Endothelial cell of umbilical vein (primary cell): ENCODE measurements around the gene NEO1. TPM values are rescaled to one million over a fixed set of nuclear protein-coding genes. Genes with fewer than 3 reads are reported as not detected.

ENCODE experiments used
- BruUV-seq: library from RNA; stranded (reverse); fragments of 400-500 nt; replicated peaks from 2 replicates; lab custom pipeline; 2021; lab: Mats Ljungman, UMichigan
- CTCF ChIA-PET: fragments of 300-600, 350-600 bp; sonication (Branson Sonifier 250); formaldehyde crosslinking; loops from one replicate; lab custom pipeline; 2021; ENCODE audit warnings: antibody characterized with exemption, inconsistent platforms; lab: Charles Lee
- POLR2A ChIA-PET: fragments of 300-600, 350-600 bp; sonication (Branson Sonifier 250); formaldehyde crosslinking; loops from one replicate; lab custom pipeline; 2021; ENCODE audit warnings: antibody characterized with exemption, inconsistent platforms; lab: Charles Lee
- DNase-seq: peaks from one replicate; pipeline ENCODE4 v3.0.0-alpha.2; 2011; ENCODE audit warnings: low read depth, low spot score
- FAIRE-seq: peaks from 2 replicates; lab custom pipeline; 2011; peaks lifted over from hg19 to GRCh38; lab: Jason Lieb, UNC
- H2AFZ ChIP-seq: 2 replicates; pipeline ENCODE4 v1.6.0; 2012; ENCODE audit warnings: low read depth, low read length, control low read depth, inconsistent platforms
- H3K27ac ChIP-seq: 2 replicates; pipeline ENCODE4 v1.5.1; 2011; ENCODE audit warnings: low read depth, mild to moderate bottlenecking, control low read depth, low read length, moderate library complexity; ENCODE audit not compliant: insufficient read depth
- H3K27me3 ChIP-seq, 2 experiments: 2 replicates each; pipeline versions ENCODE4 v1.6.0 to v1.6.1; 2011; ENCODE audit warnings: low read length in 2 of 2, mixed read lengths in 1 of 2; ENCODE audit not compliant: control insufficient read depth in 2 of 2, insufficient read depth in 2 of 2
- H3K36me3 ChIP-seq, 2 experiments: 2 replicates in 1 of 2; 3 replicates in 1 of 2; pipeline ENCODE4 v1.5.1; 2011; ENCODE audit warnings: low read length in 2 of 2, mild to moderate bottlenecking in 1 of 2, moderate library complexity in 1 of 2; ENCODE audit not compliant: control insufficient read depth in 2 of 2, insufficient read depth in 2 of 2; ENCODE audit errors: extremely low read depth in 1 of 2
- H3K4me1 ChIP-seq: 3 replicates; pipeline ENCODE4 v1.5.1; 2011; ENCODE audit warnings: mild to moderate bottlenecking, low read length; ENCODE audit not compliant: control insufficient read depth, insufficient read depth; ENCODE audit errors: extremely low read depth
- H3K4me2 ChIP-seq: 2 replicates; pipeline ENCODE4 v1.6.1; 2011; ENCODE audit warnings: low read length, control low read depth, mixed read lengths; ENCODE audit not compliant: insufficient read depth
- H3K4me3 ChIP-seq, 3 experiments: fragments of 200-600 bp in 1 of 3; sonication (generic), shearing (Covaris generic) in 1 of 3; replicated peaks in 1 of 3; 2 replicates each; pipeline ENCODE4 v1.5.1; 2011 to 2016; ENCODE audit warnings: control low read depth in 3 of 3, low read length in 3 of 3, mild to moderate bottlenecking in 2 of 3, inconsistent platforms in 1 of 3, low read depth in 1 of 3, moderate library complexity in 1 of 3; ENCODE audit not compliant: insufficient read depth in 1 of 3
- H3K79me2 ChIP-seq: 2 replicates; pipeline ENCODE4 v1.6.0; 2012; ENCODE audit warnings: low read length, inconsistent platforms; ENCODE audit not compliant: control insufficient read depth, insufficient read depth
- H3K9ac ChIP-seq: replicated peaks from 2 replicates; pipeline ENCODE3; 2011; ENCODE audit warnings: low read length, control low read depth; ENCODE audit not compliant: insufficient read depth; ENCODE audit errors: extremely low read depth
- H3K9me1 ChIP-seq: replicated peaks from 3 replicates; pipeline ENCODE4 v1.6.0; 2011; ENCODE audit warnings: mild to moderate bottlenecking, low read length; ENCODE audit not compliant: control insufficient read depth, insufficient read depth; ENCODE audit errors: extremely low read depth
- H3K9me3 ChIP-seq: replicated peaks from 2 replicates; pipeline ENCODE4 v1.5.1; 2012; ENCODE audit warnings: low read length, inconsistent platforms; ENCODE audit not compliant: control insufficient read depth, insufficient read depth
- H4K20me1 ChIP-seq: replicated peaks from 2 replicates; pipeline ENCODE3; 2011; ENCODE audit warnings: mild to moderate bottlenecking, low read length; ENCODE audit not compliant: control insufficient read depth, insufficient read depth; ENCODE audit errors: extremely low read depth
- CTCF ChIP-seq, 2 donors: IDR thresholded peaks; 1 replicate in 1 of 2; 2 replicates in 1 of 2; pipeline ENCODE4 v1.5.1; 2011; ENCODE audit warnings: low read length in 2 of 2, mild to moderate bottlenecking in 2 of 2, moderate library complexity in 2 of 2, control low read depth in 1 of 2, inconsistent platforms in 1 of 2, low read depth in 1 of 2; ENCODE audit not compliant: insufficient read depth in 1 of 2; ENCODE audit errors: extremely low read depth in 1 of 2
- EZH2 ChIP-seq: IDR thresholded peaks from 2 replicates; pipeline ENCODE4 v1.6.1; 2012; ENCODE audit warnings: borderline replicate concordance, low read depth, mild to moderate bottlenecking, moderate library complexity, low read length, inconsistent platforms; ENCODE audit not compliant: severe bottlenecking
- FOS ChIP-seq: IDR thresholded peaks from 2 replicates; pipeline ENCODE4 v1.6.1; 2011; ENCODE audit warnings: mild to moderate bottlenecking, low read length, moderate library complexity, borderline replicate concordance; ENCODE audit not compliant: insufficient read depth
- GATA2 ChIP-seq: IDR thresholded peaks from 2 replicates; pipeline ENCODE4 v1.7.0; 2011; ENCODE audit warnings: low read depth, mild to moderate bottlenecking, moderate library complexity, mixed read lengths, low read length; ENCODE audit not compliant: insufficient read length, insufficient read depth
- JUN ChIP-seq: IDR thresholded peaks from 2 replicates; pipeline ENCODE4 v1.6.1; 2011; ENCODE audit warnings: borderline replicate concordance, low read depth; ENCODE audit not compliant: insufficient read length, insufficient read depth
- MAX ChIP-seq: IDR thresholded peaks from 2 replicates; pipeline ENCODE4 v1.6.1; 2011; ENCODE audit not compliant: insufficient read depth, insufficient read length
- POLR2AphosphoS5 ChIP-seq: IDR thresholded peaks from 2 replicates; pipeline ENCODE4 v1.6.1; 2012; ENCODE audit warnings: low read depth, mild to moderate bottlenecking, control low read depth, low read length, moderate library complexity; ENCODE audit not compliant: insufficient read depth
- dilution Hi-C: fragments of 300-500 bp; cut with MboI; formaldehyde crosslinking; loops from one replicate; pipeline ENCODE4 v1.15.0; 2019; ENCODE audit warnings: low sequenced_read_pairs; ENCODE audit not compliant: extremely low pct_ligation_motif_present
- intact Hi-C: fragments of 100-400 bp; cut with micrococcal nuclease; formaldehyde crosslinking; loops from one replicate; pipeline ENCODE4 v1.10.0; 2022
- polyA plus RNA-seq, 4 experiments: library from polyadenylated mRNA; depleted of rRNA in 3 of 4; stranded (reverse) in 3 of 4; unstranded in 1 of 4; fragments of >200 nt; gene quantifications; 2 replicates each; pipeline versions ENCODE4 v1.2.1 to v1.2.3, GENCODE V29; 2011 to 2012; ENCODE audit warnings: missing spikeins in 1 of 4
- total RNA-seq: library from RNA; stranded (reverse); gene quantifications from 2 replicates; pipeline ENCODE4 v1.2.3, GENCODE V29; 2021

The NEO1 gene
- total and polyA plus RNA-seq, 2 donors (not counting 3 experiments of a cell fraction or from before 2014, with no cell fraction given): 0.12 to 0.35 TPM

DNA sequence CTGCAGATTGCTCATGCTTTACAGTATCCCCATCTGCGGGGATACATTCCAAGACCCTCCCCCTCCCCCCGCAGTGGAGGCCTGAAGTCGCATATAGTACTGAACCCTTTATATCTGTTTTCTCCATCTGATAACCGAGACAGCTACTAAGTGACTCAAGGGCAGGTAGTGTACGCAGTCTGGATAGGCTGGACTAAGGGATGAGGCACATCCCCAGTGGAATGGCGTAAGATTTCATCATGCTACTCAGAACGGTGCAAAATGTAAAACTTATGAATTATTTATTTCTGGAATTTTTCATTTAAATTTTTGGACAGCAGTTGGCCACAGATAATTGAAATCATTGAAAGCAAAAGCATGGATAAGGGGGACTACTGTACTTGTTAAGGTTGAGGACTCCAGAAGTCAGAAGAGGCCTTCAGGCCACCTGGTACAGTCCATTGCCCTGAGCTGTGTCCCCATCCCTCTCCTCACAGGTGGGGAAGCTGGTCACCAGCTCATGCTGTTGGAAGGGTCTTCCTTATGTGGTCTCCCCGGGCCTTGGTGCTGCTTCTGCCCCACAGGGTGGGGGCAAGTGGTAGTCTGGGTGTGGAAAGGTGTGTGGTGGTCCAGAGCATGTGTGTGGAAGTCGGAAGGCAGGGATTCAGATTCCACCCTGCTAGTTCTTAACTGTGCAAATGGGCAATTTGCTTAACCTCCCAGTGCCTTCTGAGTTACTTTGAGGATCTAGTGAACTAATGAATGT lies 244.5 kb downstream of the NEO1 start:
- H3K36me3 ChIP-seq: no peaks in the 10 kb centered on the region
- FAIRE-seq (no peak), DNase-seq (no peak)
- no peak for TF ChIP-seq EZH2
- TF ChIP-seq MAX: no peak
- TF ChIP-seq JUN: no peak
- no peak overlapping the region for H3K4me2 ChIP-seq
- H3K27ac ChIP-seq: no peak overlapping the region
- H3K9me1 ChIP-seq: no peaks in the 10 kb centered on the region
- no peaks in the 10 kb centered on the region for H4K20me1 ChIP-seq
- no peak overlapping the region for H3K9ac ChIP-seq
- H3K4me1 ChIP-seq: no peaks in the 10 kb centered on the region
- peaks cover 0 to 1% of the 10 kb centered on the region in 2 experiments for H3K27me3 ChIP-seq
- no TSS peak for BruUV-seq
- no peaks in the 10 kb centered on the region for H3K9me3 ChIP-seq
- POLR2A ChIA-PET: no interaction called here
- intact Hi-C loops: no loop called here
- H2AFZ ChIP-seq: no peak overlapping the region
- dilution Hi-C loops: no loop called here
- CTCF ChIA-PET: interaction anchor here (1.4 to 1.7 kb wide), 2 partner anchors 23 to 408 kb away, joined by 4 to 5 read pairs; no protein-coding TSS in a partner anchor
- H3K79me2 ChIP-seq: no peaks in the 10 kb centered on the region
- no peak overlapping the region for H3K4me3 ChIP-seq

GRCh38 chr15:73298522-73299245 lies 246.4 kb downstream of the NEO1 start:
- H3K79me2 ChIP-seq: no peaks in the 10 kb centered on the region
- TF ChIP-seq MAX (no peak), FOS (no peak), CTCF (IDR thresholded peaks at IDR 0.05; ENCODE audit: extremely low read depth in 1 of 2, insufficient read depth in 1 of 2, low read depth in 1 of 2, low read length in 2 of 2) (no peak), JUN (no peak), POLR2AphosphoS5 (no peak), GATA2 (no peak)
- no peaks in the 10 kb centered on the region for H3K36me3 ChIP-seq
- BruUV-seq: no TSS peak
- H2AFZ ChIP-seq: no peak overlapping the region
- DNase-seq: no peak
- intact Hi-C loops (no loop called here), dilution Hi-C loops (no loop called here)
- H4K20me1 ChIP-seq: no peaks in the 10 kb centered on the region
- no peaks in the 10 kb centered on the region for H3K4me1 ChIP-seq
- no peaks in the 10 kb centered on the region for H3K9me1 ChIP-seq
- no peak overlapping the region for H3K9ac ChIP-seq
- CTCF ChIA-PET: interaction anchor here (0.7 to 1.7 kb wide), 3 partner anchors 10 to 406 kb away, joined by 3 to 5 read pairs (median 4); no protein-coding TSS in a partner anchor
- no peak for FAIRE-seq
- no peak overlapping the region for H3K4me3 ChIP-seq
- H3K9me3 ChIP-seq: no peaks in the 10 kb centered on the region
- POLR2A ChIA-PET: no interaction called here
- H3K27ac ChIP-seq: no peak overlapping the region
- H3K27me3 ChIP-seq: no peaks in the 10 kb centered on the region
- no peak overlapping the region for H3K4me2 ChIP-seq
